ENCODE data around the gene DISC1.
A peak's percentile ranks its signal among the peaks of the same experiment; 100 is the strongest.
"Not testable (repeated sequence)": the region's sequence is repeated elsewhere in the genome, so short reads cannot be mapped to it uniquely, and the experiment has no call there.

Gene DISC1

DNA sequence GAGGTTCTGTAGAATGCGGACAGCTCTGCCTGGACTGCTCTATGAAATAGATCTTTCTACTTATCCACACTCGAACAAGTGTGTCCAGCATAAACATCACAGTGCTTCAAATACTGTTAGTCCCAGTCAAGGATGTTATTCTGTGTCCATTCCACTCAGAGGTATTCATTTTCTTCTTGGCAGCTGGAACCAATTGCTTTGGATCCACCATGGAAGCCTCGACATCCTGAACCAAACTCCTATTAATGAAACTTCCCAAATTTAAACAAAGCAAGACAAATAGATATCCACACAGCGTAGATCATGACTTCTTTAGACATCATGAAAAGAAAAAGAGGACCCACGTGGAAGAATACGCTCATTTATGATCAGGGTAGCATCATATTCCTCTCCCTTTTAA, 95.8 kb downstream of the DISC1 start:
- no peak for TF ChIP-seq ZFX (IDR thresholded peaks at IDR 0.05)
- TF ChIP-seq, protein P1, sequence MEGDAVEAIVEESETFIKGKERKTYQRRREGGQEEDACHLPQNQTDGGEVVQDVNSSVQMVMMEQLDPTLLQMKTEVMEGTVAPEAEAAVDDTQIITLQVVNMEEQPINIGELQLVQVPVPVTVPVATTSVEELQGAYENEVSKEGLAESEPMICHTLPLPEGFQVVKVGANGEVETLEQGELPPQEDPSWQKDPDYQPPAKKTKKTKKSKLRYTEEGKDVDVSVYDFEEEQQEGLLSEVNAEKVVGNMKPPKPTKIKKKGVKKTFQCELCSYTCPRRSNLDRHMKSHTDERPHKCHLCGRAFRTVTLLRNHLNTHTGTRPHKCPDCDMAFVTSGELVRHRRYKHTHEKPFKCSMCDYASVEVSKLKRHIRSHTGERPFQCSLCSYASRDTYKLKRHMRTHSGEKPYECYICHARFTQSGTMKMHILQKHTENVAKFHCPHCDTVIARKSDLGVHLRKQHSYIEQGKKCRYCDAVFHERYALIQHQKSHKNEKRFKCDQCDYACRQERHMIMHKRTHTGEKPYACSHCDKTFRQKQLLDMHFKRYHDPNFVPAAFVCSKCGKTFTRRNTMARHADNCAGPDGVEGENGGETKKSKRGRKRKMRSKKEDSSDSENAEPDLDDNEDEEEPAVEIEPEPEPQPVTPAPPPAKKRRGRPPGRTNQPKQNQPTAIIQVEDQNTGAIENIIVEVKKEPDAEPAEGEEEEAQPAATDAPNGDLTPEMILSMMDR (conservative IDR thresholded peaks at IDR 0.05) = no peak
- H3K27ac ChIP-seq = no peak overlapping the region

DNA sequence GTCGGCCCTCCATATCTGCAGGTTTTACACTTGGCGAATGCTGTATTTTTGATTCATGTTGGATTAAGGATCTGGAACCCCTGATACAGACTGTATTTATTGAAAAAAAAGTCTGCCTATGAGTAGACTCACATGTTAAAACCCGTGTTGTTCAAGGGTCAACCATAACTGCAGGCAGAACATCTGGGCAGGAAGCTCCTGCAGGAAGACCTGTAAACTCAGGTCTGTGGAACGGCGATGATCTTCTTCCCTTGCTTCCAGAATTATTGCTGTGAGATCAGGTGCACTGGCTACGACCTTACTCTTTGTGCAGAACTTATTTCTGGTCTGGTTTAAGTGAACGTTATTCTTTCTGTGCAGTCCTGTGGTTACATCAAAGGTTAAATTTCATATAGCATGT, 96.6 kb downstream of the DISC1 start:
- no peak overlapping the region for H3K27ac ChIP-seq
- TF ChIP-seq, protein P1 (conservative IDR thresholded peaks at IDR 0.05) = no peak
- TF ChIP-seq ZFX (IDR thresholded peaks at IDR 0.05) = no peak

DNA sequence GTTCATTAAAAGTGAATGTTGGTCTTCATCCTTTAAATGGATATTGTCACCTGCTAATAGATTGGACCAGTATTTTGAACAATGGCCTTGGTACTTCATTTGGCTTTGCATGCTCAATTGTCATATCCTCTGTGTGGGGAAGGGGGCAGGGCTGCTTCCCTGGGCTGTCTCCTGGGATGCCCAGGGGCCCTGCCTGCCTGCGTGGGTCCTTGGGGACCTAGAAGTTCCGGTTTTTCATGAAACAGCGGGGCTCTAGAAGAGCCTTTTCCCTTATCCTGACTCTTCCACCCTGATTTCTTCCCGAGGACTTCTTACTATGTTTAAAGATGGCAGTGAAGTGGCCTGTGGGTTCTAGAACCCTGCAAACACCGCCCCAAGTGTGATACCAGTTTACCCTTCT, 97.5 kb downstream of the DISC1 start:
- TF ChIP-seq ZFX (IDR thresholded peaks at IDR 0.05) = no peak
- TF ChIP-seq, protein P1 (conservative IDR thresholded peaks at IDR 0.05) = no peak
- no peak overlapping the region for H3K27ac ChIP-seq

DNA sequence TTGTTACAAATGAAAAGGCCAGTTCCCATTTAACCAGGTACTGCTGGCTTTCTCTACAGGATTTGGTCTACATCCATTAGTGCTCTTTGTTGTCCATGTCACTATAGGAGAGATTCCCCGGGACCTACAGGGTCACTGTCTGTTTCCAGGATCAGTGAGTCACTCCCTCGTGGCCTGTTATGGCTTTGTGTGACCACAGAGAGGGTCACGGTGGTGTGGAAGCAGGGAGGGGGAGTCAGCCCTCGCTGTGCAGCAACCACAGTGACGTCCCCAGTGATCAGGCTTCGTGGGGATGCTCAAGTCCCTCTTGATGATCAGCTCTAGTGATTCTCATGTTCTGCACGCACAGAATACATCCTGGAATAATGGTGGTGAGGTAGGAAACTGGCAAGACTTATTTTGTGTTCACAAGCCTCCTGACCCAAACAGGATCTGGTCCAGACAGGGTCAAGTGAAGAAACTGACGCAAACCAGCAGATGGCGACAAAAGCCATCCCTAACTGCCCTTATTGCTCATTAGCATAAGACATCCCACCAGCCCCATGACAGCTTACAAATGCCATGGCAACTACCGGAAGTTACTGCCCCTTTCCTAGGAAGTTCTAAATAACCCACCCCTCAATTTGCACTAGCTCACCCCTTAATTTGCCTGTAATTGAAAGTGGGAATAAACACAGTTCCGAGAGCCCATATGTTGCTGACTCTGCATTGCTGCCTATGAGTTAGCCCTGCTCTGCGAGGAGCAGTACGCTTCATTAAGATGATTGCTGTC, 98.5 kb downstream of the DISC1 start:
- TF ChIP-seq, protein P1 (conservative IDR thresholded peaks at IDR 0.05) = peak; percentile 88
- no peak for TF ChIP-seq ZFX (IDR thresholded peaks at IDR 0.05)
- no peak overlapping the region for H3K27ac ChIP-seq

DNA sequence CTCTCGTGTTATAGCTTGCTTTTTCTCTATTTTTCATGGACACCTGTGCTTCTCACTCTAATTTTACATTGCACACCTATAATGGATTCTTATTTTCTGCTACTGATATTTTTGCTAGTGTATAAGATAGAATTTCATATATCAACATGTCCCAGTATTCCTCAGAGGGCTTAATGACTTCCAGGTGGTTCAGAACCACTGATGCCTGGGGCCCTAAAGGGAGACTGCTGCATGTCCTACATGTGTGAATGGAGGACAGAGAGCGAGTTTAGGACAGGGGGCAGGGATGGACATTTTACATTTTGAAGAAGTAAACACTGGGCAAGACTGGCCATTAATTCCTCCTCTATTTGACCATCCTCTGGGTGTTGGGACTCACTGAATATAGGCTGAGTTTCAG, 100.6 kb downstream of the DISC1 start:
- TF ChIP-seq, protein P1 (conservative IDR thresholded peaks at IDR 0.05) = no peak
- TF ChIP-seq ZFX (IDR thresholded peaks at IDR 0.05) = no peak
- H3K27ac ChIP-seq = no peak overlapping the region

DNA sequence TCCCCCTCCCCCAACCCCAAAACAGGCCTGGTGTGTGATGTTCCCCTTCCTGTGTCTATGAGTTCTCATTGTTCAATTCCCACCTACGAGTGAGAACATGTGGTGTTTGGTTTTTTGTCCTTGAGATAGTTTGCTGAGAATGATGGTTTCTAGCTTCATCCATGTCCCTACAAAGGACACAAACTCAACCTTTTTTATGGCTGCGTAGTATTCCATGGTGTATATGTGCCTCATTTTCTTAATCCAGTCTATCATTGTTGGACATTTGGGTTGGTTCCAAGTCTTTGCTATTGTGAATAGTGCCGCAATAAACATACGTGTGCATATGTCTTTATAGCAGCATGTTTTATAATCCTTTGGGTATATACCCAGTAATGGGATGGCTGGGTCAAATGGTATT, 102.4 kb downstream of the DISC1 start:
- not testable (repeated sequence) for H3K27ac ChIP-seq

DNA sequence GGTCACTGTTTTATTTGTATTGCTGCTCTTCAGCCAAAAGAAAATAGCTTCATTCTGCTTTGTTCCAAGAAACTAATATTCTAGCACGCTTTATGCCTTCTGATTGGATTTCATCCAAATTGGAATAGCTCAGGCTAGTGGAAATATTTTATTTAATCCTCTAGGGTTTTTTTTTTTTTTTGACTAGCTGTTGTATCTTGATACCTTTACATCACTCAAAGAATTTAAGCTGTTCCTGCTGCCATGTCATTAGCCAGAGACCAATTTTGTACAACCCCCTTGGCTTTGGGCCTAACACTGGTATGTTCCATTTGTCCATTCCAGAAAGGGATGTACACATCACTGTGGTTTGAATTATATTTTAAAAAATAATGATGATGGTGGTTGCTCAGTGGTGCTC, 103.0 kb downstream of the DISC1 start:
- TF ChIP-seq, protein P1 (conservative IDR thresholded peaks at IDR 0.05) = no peak
- TF ChIP-seq ZFX (IDR thresholded peaks at IDR 0.05) = no peak
- H3K27ac ChIP-seq = no peak overlapping the region

DNA sequence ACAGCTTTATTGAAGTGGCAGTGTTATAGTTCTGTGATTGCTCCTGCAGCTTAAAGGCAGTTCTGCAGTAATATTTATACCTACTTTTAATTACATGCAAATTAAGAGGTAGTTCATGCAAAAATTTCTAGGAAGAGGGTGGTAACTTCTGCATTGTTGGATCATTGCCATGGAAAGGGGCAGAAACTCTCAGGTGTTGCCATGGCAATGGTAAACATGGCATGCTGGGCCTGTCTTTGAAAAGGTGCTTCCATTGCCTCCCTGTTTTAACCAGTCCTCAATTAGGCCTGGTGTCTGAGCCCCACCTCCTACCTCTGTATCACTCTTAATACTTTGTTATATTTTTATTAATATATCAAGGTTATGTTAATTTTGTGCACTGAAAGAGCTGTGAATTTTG, 104.7 kb downstream of the DISC1 start:
- TF ChIP-seq, protein P1 (conservative IDR thresholded peaks at IDR 0.05) = no peak
- TF ChIP-seq ZFX (IDR thresholded peaks at IDR 0.05) = no peak
- H3K27ac ChIP-seq = no peak overlapping the region
